Psoas muscle (tissue), 8 donors: Measurements from ENCODE around the gene CHPF2. TPM values are rescaled to one million over a fixed set of nuclear protein-coding genes. Genes with fewer than 3 reads are reported as not detected.

Source experiments
- ATAC-seq, 4 donors: fragments of 200-7000 bp; cut with Tn5 transposase; one replicate each; pipeline ENCODE4 v1.9.1; 2020; ENCODE audit warnings: moderate library complexity in 3 of 4, mild to moderate bottlenecking in 2 of 4
- DNase-seq, 2 donors: peaks; one replicate each; pipeline ENCODE4 v3.0.0-alpha.2; 2020
- H3K27ac ChIP-seq: fragments of 200-600 bp; one replicate; pipeline ENCODE4 v1.8.0; 2022
- H3K27me3 ChIP-seq, 3 donors: fragments of 200-600 bp in 1 of 3; one replicate each; pipeline versions ENCODE4 v1.6.1 to v1.8.0; 2013 to 2022; ENCODE audit warnings: low read length in 2 of 3, mild to moderate bottlenecking in 2 of 3, moderate library complexity in 1 of 3; ENCODE audit not compliant: insufficient read depth in 3 of 3
- H3K36me3 ChIP-seq, 2 donors: fragments of 200-600 bp in 1 of 2; one replicate each; pipeline versions ENCODE4 v1.6.1 to v1.8.0; 2013 to 2022; ENCODE audit warnings: low read depth in 1 of 2, mild to moderate bottlenecking in 1 of 2, moderate library complexity in 1 of 2; ENCODE audit not compliant: insufficient read depth in 1 of 2
- H3K4me1 ChIP-seq: fragments of 200-600 bp; one replicate; pipeline ENCODE4 v1.8.0; 2022
- H3K4me3 ChIP-seq: fragments of 200-600 bp; one replicate; pipeline ENCODE4 v1.8.0; 2022; ENCODE audit warnings: mild to moderate bottlenecking
- H3K9me3 ChIP-seq: fragments of 200-600 bp; one replicate; pipeline ENCODE4 v1.8.0; 2022
- WGBS, 3 donors: extraction: QIAGEN DNeasy Blood & Tissue Kit; methylation state at CpG; one replicate each; pipeline versions ENCODE4 v1.1.6 to v1.1.7; 2013; 5-methylcytosine and 5-hydroxymethylcytosine counted together
- intact Hi-C, 2 donors: fragments of 100-400 bp; cut with DNase I; formaldehyde crosslinking; loops; one replicate each; pipeline versions ENCODE4 v1.11.0 to v1.14.2; 2022
- polyA plus RNA-seq, 3 donors: library from polyadenylated mRNA; stranded (reverse); fragments of 200-250 nt; gene quantifications; one replicate each; pipeline ENCODE4 v1.2.3, GENCODE V29; 2013
- total RNA-seq, 4 donors: library from RNA; stranded (reverse); fragmentation: NEBNext Ultra II Directional in 2 of 4; extraction: Animal tissue kit (Norgen Biotek cat#: 25700) in 2 of 4; gene quantifications; one replicate each; pipeline versions ENCODE4 v1.2.1 to v1.2.4, GENCODE V29; 2021 to 2023
- TF ChIP-seq, protein P1 (sequence below): fragments of 200-600 bp; IDR thresholded peaks from one replicate; pipeline ENCODE4 v1.8.0; 2022; ENCODE audit warnings: antibody characterized with exemption
- donor health status: healthy with polysubstance abuse.
- donor health status: DM: no; HTN: no; CAD: no; lungs with moderate emphysema.
- donor health status: Bipolar disorder and iron deficiency.
- donor health status: healthy.
- donor health status: DM: yes; HTN: yes; CAD: no.
- donor health status: DM: no; HTN: no; CAD: no.
- donor health status: DM: no; HTN: no; CAD: no.
- donor health status: DM: yes; HTN: yes; CAD: no.

Gene CHPF2
- total and polyA plus RNA-seq, 7 donors: 5.3 to 19.8 (median 10.1) TPM

DNA sequence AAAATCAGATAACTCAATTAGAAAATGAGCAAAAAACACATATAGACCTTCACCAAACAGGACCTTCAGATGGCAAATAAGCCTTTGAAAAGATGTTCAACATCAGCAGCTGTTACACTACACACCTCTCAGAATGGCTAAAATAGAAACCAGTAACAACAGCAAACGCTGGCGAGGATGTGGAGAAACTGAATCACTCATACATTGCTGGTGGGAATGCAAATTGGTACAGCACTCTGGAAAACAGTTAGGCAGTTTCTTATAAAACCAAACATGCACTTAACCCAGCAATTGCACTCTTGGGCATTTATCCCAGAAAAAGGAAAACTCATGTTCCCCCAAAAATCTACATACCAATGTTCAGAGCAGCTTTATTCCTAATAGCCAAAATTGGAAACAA, 53.9 kb downstream of the CHPF2 start:
- TF ChIP-seq, protein P1, sequence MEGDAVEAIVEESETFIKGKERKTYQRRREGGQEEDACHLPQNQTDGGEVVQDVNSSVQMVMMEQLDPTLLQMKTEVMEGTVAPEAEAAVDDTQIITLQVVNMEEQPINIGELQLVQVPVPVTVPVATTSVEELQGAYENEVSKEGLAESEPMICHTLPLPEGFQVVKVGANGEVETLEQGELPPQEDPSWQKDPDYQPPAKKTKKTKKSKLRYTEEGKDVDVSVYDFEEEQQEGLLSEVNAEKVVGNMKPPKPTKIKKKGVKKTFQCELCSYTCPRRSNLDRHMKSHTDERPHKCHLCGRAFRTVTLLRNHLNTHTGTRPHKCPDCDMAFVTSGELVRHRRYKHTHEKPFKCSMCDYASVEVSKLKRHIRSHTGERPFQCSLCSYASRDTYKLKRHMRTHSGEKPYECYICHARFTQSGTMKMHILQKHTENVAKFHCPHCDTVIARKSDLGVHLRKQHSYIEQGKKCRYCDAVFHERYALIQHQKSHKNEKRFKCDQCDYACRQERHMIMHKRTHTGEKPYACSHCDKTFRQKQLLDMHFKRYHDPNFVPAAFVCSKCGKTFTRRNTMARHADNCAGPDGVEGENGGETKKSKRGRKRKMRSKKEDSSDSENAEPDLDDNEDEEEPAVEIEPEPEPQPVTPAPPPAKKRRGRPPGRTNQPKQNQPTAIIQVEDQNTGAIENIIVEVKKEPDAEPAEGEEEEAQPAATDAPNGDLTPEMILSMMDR: no peak
- H3K4me3 ChIP-seq: no peak overlapping the region
- ATAC-seq (no peak), DNase-seq (no peak)
- intact Hi-C loops: no loop called here
- H3K27ac ChIP-seq: no peak overlapping the region
- no peaks in the 10 kb centered on the region for H3K36me3 ChIP-seq
- H3K27me3 ChIP-seq: no peaks in the 10 kb centered on the region
- H3K4me1 ChIP-seq: no peaks in the 10 kb centered on the region
- no peaks in the 10 kb centered on the region for H3K9me3 ChIP-seq
- WGBS, 3 donors: 24 to 48% (median 41%) methylated on average over 2 of the region's 2 CpGs

Other genes starting within 250 kb of the CHPF2 start
- 10 to 100 TPM in 1 of 4 donors, 1 to 10 TPM in 3; 5.8 to 13.2 (median 6.3) TPM for gene NOS3, start 241.5 kb upstream of the CHPF2 start, total RNA-seq
- gene NOS3, start 241.5 kb upstream of the CHPF2 start, polyA plus RNA-seq: 1 to 10 TPM; 1.4 to 5.7 (median 5.0) TPM
- gene ATG9B, start 208.0 kb upstream of the CHPF2 start, total RNA-seq: not detected
- under 1 TPM; 0.12 to 0.18 (median 0.18) TPM for gene ATG9B, start 208.0 kb upstream of the CHPF2 start, polyA plus RNA-seq
- gene ABCB8, start 204.0 kb upstream of the CHPF2 start, total RNA-seq: 10 to 100 TPM; 13.2 to 20.7 (median 19.2) TPM
- gene ABCB8, start 204.0 kb upstream of the CHPF2 start, polyA plus RNA-seq: 10 to 100 TPM in 2 of 3 donors, 1 to 10 TPM in 1; 9.3 to 16.6 (median 12.9) TPM
- 1 to 10 TPM; 2.1 to 6.2 (median 3.9) TPM for gene ASIC3, start 184.0 kb upstream of the CHPF2 start, total RNA-seq
- gene ASIC3, start 184.0 kb upstream of the CHPF2 start, polyA plus RNA-seq: 1 to 10 TPM; 1.8 to 5.0 (median 1.8) TPM
- gene CDK5, start 174.6 kb upstream of the CHPF2 start, total RNA-seq: 1 to 10 TPM; 3.8 to 6.4 (median 5.4) TPM
- gene CDK5, start 174.6 kb upstream of the CHPF2 start, polyA plus RNA-seq: 10 to 100 TPM in 1 of 3 donors, 1 to 10 TPM in 2; 5.7 to 15.2 (median 6.2) TPM
- 10 to 100 TPM; 26.5 to 36.0 (median 31.3) TPM for gene SLC4A2, start 172.9 kb upstream of the CHPF2 start, total RNA-seq
- 10 to 100 TPM; 26.9 to 39.8 (median 33.5) TPM for gene SLC4A2, start 172.9 kb upstream of the CHPF2 start, polyA plus RNA-seq
- 100 to 1,000 TPM in 3 of 4 donors, 10 to 100 TPM in 1; 87.1 to 126 (median 111) TPM for gene FASTK, start 151.7 kb upstream of the CHPF2 start, total RNA-seq
- 100 to 1,000 TPM; 132 to 194 (median 151) TPM for gene FASTK, start 151.7 kb upstream of the CHPF2 start, polyA plus RNA-seq
- 10 to 100 TPM; 41.7 to 55.5 (median 44.4) TPM for gene TMUB1, start 149.0 kb upstream of the CHPF2 start, total RNA-seq
- gene TMUB1, start 149.0 kb upstream of the CHPF2 start, polyA plus RNA-seq: 100 to 1,000 TPM in 1 of 3 donors, 10 to 100 TPM in 2; 76.9 to 121 (median 85.3) TPM
- gene AGAP3, start 146.0 kb upstream of the CHPF2 start, total RNA-seq: 10 to 100 TPM; 39.3 to 52.2 (median 51.4) TPM
- gene AGAP3, start 146.0 kb upstream of the CHPF2 start, polyA plus RNA-seq: 10 to 100 TPM; 38.4 to 75.3 (median 44.7) TPM
- gene GBX1, start 64.8 kb upstream of the CHPF2 start, total RNA-seq: 1 to 10 TPM in 1 of 4 donors, under 1 TPM in 2, not detected in 1; 0.38 to 1.9 (median 0.91) TPM
- under 1 TPM; 0.07 to 0.93 (median 0.21) TPM for gene GBX1, start 64.8 kb upstream of the CHPF2 start, polyA plus RNA-seq
- 10 to 100 TPM in 3 of 4 donors, 1 to 10 TPM in 1; 9.7 to 29.6 (median 23.0) TPM for gene ASB10, start 45.2 kb upstream of the CHPF2 start, total RNA-seq
- gene ASB10, start 45.2 kb upstream of the CHPF2 start, polyA plus RNA-seq: 10 to 100 TPM in 2 of 3 donors, 1 to 10 TPM in 1; 3.8 to 25.2 (median 22.5) TPM
- gene H2BK1, start 22.0 kb upstream of the CHPF2 start, total RNA-seq: under 1 TPM in 1 of 4 donors, not detected in 3; 0.83 TPM
- not detected for gene H2BK1, start 22.0 kb upstream of the CHPF2 start, polyA plus RNA-seq
- gene ABCF2, start 5.3 kb upstream of the CHPF2 start, total RNA-seq: 10 to 100 TPM; 35.7 to 66.7 (median 57.5) TPM
- 10 to 100 TPM; 49.8 to 94.0 (median 66.3) TPM for gene ABCF2, start 5.3 kb upstream of the CHPF2 start, polyA plus RNA-seq
- 100 to 1,000 TPM in 3 of 4 donors, 10 to 100 TPM in 1; 92.5 to 138 (median 108) TPM for gene SMARCD3, start 16.2 kb downstream of the CHPF2 start, total RNA-seq
- 10 to 100 TPM; 38.3 to 75.8 (median 58.5) TPM for gene SMARCD3, start 16.2 kb downstream of the CHPF2 start, polyA plus RNA-seq
- gene NUB1, start 109.3 kb downstream of the CHPF2 start, total RNA-seq: 10 to 100 TPM; 38.2 to 56.2 (median 50.0) TPM
- gene NUB1, start 109.3 kb downstream of the CHPF2 start, polyA plus RNA-seq: 10 to 100 TPM; 23.6 to 46.6 (median 33.2) TPM
- gene WDR86, start 177.6 kb downstream of the CHPF2 start, total RNA-seq: under 1 TPM in 3 of 4 donors, not detected in 1; 0.29 to 0.44 (median 0.34) TPM
- gene WDR86, start 177.6 kb downstream of the CHPF2 start, polyA plus RNA-seq: under 1 TPM in 2 of 3 donors, not detected in 1; 0.03 to 0.20 TPM
- under 1 TPM in 1 of 4 donors, not detected in 3; 0.15 TPM for gene CRYGN, start 207.7 kb downstream of the CHPF2 start, total RNA-seq
- under 1 TPM in 1 of 3 donors, not detected in 2; 0.12 TPM for gene CRYGN, start 207.7 kb downstream of the CHPF2 start, polyA plus RNA-seq